Nephron (organoid): ENCODE data around the gene PBX1.
A peak's percentile ranks its signal among the peaks of the same experiment; 100 is the strongest.

Source experiments
- H3K27ac Mint-ChIP-seq, 3 experiments: 2 replicates each; pipeline ENCODE4 v1.8.0; 2020; ENCODE audit warnings: mixed read lengths in 3 of 3, mild to moderate bottlenecking in 2 of 3, moderate library complexity in 1 of 3
- H3K27me3 Mint-ChIP-seq: 2 replicates; pipeline ENCODE4 v1.8.0; 2021; ENCODE audit warnings: low read depth, mild to moderate bottlenecking, moderate library complexity, mixed read lengths
- H3K36me3 Mint-ChIP-seq: 2 replicates; pipeline ENCODE4 v1.8.0; 2020; ENCODE audit warnings: low read depth, mixed read lengths
- H3K4me1 Mint-ChIP-seq: 2 replicates; pipeline ENCODE4 v1.8.0; 2020; ENCODE audit warnings: mixed read lengths
- H3K4me3 Mint-ChIP-seq, 3 experiments: 2 replicates each; pipeline ENCODE4 v1.8.0; 2020; ENCODE audit warnings: mild to moderate bottlenecking in 3 of 3, mixed read lengths in 3 of 3, moderate library complexity in 2 of 3
- H3K9me3 Mint-ChIP-seq: 2 replicates; pipeline ENCODE4 v1.8.0; 2020; ENCODE audit warnings: mixed read lengths
- TF ChIP-seq, protein P1 (sequence below), 3 experiments: fragments of 200-600 bp; sonication (generic); IDR thresholded peaks; one replicate each; pipeline ENCODE4 v1.5.0; 2021; ENCODE audit warnings: antibody characterized with exemption in 3 of 3; ENCODE audit not compliant: unreplicated experiment in 3 of 3

Gene PBX1

DNA sequence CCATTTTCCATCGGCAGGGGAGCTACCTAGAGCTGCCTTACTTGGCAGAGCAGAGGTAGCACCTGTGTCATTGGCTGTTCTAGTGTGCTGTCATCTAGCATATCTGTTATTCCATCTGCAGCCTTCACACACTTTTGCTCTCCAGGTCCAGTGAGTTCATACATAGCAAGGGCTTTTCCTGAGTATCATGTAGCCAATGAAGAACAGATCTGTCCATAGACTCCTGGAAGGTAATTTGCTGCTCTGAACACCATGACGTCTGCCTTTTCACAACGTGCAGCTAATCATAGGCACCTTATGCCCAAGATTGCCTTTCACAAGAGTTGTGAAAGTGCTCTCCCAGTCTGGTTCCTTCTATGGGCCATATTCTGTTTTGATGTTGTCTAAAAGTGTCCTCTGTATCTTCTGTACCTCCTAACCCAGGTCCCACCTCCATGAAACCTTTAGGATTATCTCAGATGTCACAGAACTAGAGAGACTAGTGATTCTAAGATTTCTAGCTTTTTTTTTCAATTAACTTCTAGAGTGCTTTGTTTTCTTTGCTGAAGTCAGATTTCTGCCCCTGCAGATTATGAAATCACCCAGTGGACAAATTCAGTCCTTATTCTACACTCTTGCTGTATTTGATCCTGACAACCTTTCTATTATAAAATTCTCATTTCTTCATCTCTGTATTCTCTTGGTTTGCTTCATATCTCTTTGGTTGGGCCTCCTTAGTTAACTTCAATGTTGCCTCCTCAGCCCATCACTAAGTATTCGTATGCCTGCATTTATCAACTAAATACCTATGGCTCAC is 134.8 kb downstream of the PBX1 start:
- Mint-ChIP-seq H3K36me3 (peaks cover 9% of the 10 kb centered on the region), H3K27me3 (no peaks in the 10 kb centered on the region), H3K9me3 (no peaks in the 10 kb centered on the region), H3K4me1 (peaks cover 12% of the 10 kb centered on the region), H3K27ac (no peak overlapping the region), H3K4me3 (no peak overlapping the region)
- TF ChIP-seq, protein P1, sequence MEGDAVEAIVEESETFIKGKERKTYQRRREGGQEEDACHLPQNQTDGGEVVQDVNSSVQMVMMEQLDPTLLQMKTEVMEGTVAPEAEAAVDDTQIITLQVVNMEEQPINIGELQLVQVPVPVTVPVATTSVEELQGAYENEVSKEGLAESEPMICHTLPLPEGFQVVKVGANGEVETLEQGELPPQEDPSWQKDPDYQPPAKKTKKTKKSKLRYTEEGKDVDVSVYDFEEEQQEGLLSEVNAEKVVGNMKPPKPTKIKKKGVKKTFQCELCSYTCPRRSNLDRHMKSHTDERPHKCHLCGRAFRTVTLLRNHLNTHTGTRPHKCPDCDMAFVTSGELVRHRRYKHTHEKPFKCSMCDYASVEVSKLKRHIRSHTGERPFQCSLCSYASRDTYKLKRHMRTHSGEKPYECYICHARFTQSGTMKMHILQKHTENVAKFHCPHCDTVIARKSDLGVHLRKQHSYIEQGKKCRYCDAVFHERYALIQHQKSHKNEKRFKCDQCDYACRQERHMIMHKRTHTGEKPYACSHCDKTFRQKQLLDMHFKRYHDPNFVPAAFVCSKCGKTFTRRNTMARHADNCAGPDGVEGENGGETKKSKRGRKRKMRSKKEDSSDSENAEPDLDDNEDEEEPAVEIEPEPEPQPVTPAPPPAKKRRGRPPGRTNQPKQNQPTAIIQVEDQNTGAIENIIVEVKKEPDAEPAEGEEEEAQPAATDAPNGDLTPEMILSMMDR (IDR thresholded peaks at IDR 0.05; ENCODE audit: unreplicated experiment in 3 of 3): no peak

DNA sequence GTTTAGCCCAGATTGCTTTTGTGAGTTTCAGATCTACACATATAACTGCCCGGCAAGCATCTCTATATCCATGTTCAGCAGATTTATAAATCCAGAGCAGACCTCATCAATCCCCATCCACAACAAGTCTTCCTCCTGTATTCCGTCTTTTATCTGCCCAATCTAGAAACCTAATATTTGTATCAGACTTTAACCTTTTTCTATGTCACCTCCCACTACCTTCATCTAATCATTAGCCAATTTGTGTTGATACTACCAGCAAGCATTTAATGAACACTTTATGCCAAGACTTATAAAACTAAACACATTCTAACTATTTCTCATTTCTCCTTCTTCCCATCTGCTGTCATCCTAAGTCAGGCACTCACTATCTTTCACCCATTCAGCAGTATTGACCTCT is 135.5 kb downstream of the PBX1 start:
- TF ChIP-seq, protein P1 (IDR thresholded peaks at IDR 0.05; ENCODE audit: unreplicated experiment in 3 of 3): no peak
- Mint-ChIP-seq H3K4me1 (peaks cover 12% of the 10 kb centered on the region), H3K27ac (no peak overlapping the region), H3K36me3 (peaks cover 10% of the 10 kb centered on the region), H3K27me3 (no peaks in the 10 kb centered on the region), H3K4me3 (no peak overlapping the region), H3K9me3 (no peaks in the 10 kb centered on the region)

DNA sequence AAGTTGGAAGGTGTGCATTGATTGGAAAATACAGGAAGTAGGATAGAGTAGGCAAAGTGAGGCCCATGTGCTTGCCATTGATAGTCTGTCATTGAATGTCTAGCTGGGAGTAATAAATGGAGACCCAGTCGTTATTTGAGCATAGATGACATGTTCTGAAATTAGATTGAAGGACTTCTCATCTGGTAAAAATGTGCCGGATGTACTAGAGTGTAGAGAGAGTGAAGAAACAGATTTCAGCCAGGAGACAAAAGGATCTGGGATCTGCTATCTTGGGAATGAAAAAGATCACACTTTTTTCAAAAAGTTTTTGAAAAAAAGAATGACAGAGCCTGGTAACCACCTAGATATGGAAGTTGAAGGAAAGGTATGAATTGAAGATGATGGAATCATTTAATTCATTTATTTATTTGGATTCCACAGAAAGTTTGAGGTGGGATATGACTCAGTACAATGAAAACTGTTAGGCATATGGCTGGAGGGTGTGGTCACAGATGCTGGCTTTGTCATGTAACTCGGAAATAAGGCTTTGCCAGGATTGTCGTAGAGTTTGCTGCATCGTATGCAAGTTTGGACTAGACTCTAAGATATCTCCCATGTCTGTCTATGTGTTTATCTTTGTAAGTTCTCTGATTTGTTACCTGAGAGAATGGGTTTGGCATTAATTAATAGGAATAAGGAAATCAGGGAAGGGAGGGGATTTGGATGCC is 137.1 kb downstream of the PBX1 start:
- H3K27me3 Mint-ChIP-seq: no peaks in the 10 kb centered on the region
- H3K27ac Mint-ChIP-seq: no peak overlapping the region
- TF ChIP-seq, protein P1 (IDR thresholded peaks at IDR 0.05; ENCODE audit: unreplicated experiment in 3 of 3): no peak
- H3K36me3 Mint-ChIP-seq: peaks cover 10% of the 10 kb centered on the region
- no peaks in the 10 kb centered on the region for H3K9me3 Mint-ChIP-seq
- H3K4me3 Mint-ChIP-seq: no peak overlapping the region
- peaks cover 22% of the 10 kb centered on the region for H3K4me1 Mint-ChIP-seq

DNA sequence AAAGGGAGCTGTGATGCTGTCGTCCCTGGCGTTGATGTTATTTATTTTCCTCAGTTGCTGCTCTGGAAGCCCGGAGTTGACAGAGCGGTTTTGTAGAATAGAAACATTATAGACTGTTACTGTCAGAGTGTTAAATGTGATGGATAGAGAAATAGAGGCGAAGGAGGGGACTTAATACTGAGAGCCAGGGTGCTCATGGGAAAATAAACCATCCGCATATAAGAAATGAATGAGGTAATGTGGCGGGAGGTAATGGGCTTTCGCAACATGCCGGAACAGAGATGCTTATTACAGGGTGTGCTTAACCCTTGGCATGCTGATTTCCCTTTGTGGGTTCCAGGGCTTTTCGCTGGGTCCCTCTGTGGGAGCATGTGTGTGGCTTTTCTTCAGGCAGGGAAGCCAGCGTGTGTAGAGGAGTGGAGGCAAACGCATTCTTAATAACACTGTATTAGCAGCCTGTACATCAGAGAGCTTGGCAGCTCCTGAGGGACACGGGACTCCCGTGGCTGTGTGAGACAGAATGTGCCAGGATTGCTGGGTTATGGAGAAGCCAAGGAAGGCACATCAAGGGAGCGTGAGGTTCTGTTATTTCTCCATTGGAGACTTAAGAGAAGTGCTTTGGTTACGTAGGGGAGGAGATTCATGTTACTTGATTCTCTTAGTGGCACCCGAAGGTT is 141.0 kb downstream of the PBX1 start:
- Mint-ChIP-seq H3K36me3 (peaks cover 3% of the 10 kb centered on the region), H3K27me3 (no peaks in the 10 kb centered on the region), H3K27ac (peak overlapping the region; percentile 21 to 31 (median 28)), H3K4me1 (peaks cover 49% of the 10 kb centered on the region), H3K9me3 (no peaks in the 10 kb centered on the region), H3K4me3 (no peak overlapping the region)
- TF ChIP-seq, protein P1 (IDR thresholded peaks at IDR 0.05; ENCODE audit: unreplicated experiment in 3 of 3): no peak

DNA sequence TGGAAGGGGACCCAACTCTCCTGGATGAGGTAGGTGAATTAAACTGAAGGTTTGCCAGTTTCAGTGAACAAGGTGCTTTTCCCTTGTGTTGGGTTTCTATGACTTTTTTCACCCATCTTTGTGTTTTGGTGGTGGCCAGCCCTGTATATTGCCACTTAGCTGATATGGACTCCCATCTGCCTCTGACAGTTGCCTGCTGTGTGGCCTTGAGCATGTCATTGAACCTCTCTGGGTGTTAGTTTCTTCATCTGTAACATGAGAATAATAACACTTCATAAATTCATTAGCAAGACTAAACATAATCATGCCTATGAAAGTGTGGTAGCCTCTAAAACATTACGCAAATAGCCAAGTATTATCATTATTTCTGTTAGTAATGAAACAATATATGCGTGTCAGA is 141.7 kb downstream of the PBX1 start:
- Mint-ChIP-seq H3K4me1 (peaks cover 51% of the 10 kb centered on the region), H3K4me3 (no peak overlapping the region), H3K9me3 (no peaks in the 10 kb centered on the region), H3K36me3 (peaks cover 3% of the 10 kb centered on the region), H3K27ac (peak overlapping the region in 1 of 3 experiments; percentile 38), H3K27me3 (no peaks in the 10 kb centered on the region)
- TF ChIP-seq, protein P1 (IDR thresholded peaks at IDR 0.05; ENCODE audit: unreplicated experiment in 3 of 3): no peak
